Smooth muscle cell (in vitro differentiated cells): ENCODE measurements around the gene ZNF568. TPM values are rescaled to one million over a fixed set of nuclear protein-coding genes. Genes with fewer than 3 reads are reported as not detected.

Experiments used
- DNase-seq: peaks from one replicate; lab custom pipeline; 2025; ENCODE audit not compliant: unreplicated experiment; lab: John Stamatoyannopoulos, UW
- H2AFZ ChIP-seq: fragments of 200-600 bp; sonication (generic); 2 replicates; pipeline ENCODE4 v1.6.0; 2016; ENCODE audit warnings: antibody characterized with exemption, low read depth, mild to moderate bottlenecking
- H3F3A ChIP-seq: fragments of 200-600 bp; sonication (generic); 2 replicates; pipeline ENCODE4 v1.6.0; 2017; ENCODE audit warnings: antibody characterized with exemption, low read depth
- H3K27ac ChIP-seq: fragments of 200-600 bp; sonication (generic); 2 replicates; pipeline ENCODE4 v1.5.1; 2016; ENCODE audit warnings: low read depth, mild to moderate bottlenecking
- H3K27me3 ChIP-seq: fragments of 200-600 bp; sonication (generic); 2 replicates; pipeline ENCODE4 v1.6.1; 2016; ENCODE audit warnings: low read depth, mild to moderate bottlenecking
- H3K36me3 ChIP-seq: fragments of 200-600 bp; sonication (generic); 2 replicates; pipeline ENCODE4 v1.5.1; 2016; ENCODE audit warnings: low read depth
- H3K4me1 ChIP-seq: fragments of 200-600 bp; sonication (generic); 2 replicates; pipeline ENCODE4 v1.5.1; 2016; ENCODE audit warnings: low read depth
- H3K4me2 ChIP-seq: fragments of 200-600 bp; sonication (generic); 2 replicates; pipeline ENCODE4 v1.6.0; 2016; ENCODE audit warnings: mild to moderate bottlenecking
- H3K4me3 ChIP-seq: fragments of 200-600 bp; sonication (generic); 2 replicates; pipeline ENCODE4 v1.5.1; 2016; ENCODE audit warnings: mild to moderate bottlenecking
- H3K79me2 ChIP-seq: fragments of 200-600 bp; sonication (generic); 2 replicates; pipeline ENCODE4 v1.6.0; 2016; ENCODE audit warnings: low read depth, mild to moderate bottlenecking
- H3K9ac ChIP-seq: fragments of 200-600 bp; sonication (generic); 2 replicates; pipeline ENCODE4 v1.6.0; 2016; ENCODE audit warnings: low read depth
- H3K9me3 ChIP-seq: fragments of 200-600 bp; sonication (generic); replicated peaks from 2 replicates; pipeline ENCODE4 v1.5.1; 2016; ENCODE audit warnings: low read depth
- H4K20me1 ChIP-seq: fragments of 200-600 bp; sonication (generic); 2 replicates; pipeline ENCODE4 v1.6.0; 2016; ENCODE audit warnings: low read depth
- CTCF ChIP-seq: fragments of 200-600 bp; sonication (generic); IDR thresholded peaks from 2 replicates; pipeline ENCODE4 v1.5.1; 2017; ENCODE audit warnings: borderline replicate concordance, mild to moderate bottlenecking, antibody characterized with exemption; ENCODE audit not compliant: insufficient read depth, poor library complexity, severe bottlenecking
- WGBS: methylation state at CpG from one replicate; pipeline ENCODE4 v1.1.7; 2016; ENCODE audit warnings: low lambda C conversion rate; 5-methylcytosine and 5-hydroxymethylcytosine counted together
- polyA plus RNA-seq: library from polyadenylated mRNA; unstranded; fragments of >200 nt; fragmentation: Nextera tagmentation; extraction: Ambion mirVana; gene quantifications from 2 replicates; pipeline ENCODE4 v1.2.1, GENCODE V29; 2016
- total RNA-seq: library from RNA; depleted of rRNA; stranded (reverse); fragments of >200 nt; gene quantifications from 2 replicates; pipeline ENCODE4 v1.2.3, GENCODE V29; 2014

Gene ZNF568
- total and polyA plus RNA-seq, 2 experiments from 2014 or later = 4.3 to 5.8 TPM

DNA sequence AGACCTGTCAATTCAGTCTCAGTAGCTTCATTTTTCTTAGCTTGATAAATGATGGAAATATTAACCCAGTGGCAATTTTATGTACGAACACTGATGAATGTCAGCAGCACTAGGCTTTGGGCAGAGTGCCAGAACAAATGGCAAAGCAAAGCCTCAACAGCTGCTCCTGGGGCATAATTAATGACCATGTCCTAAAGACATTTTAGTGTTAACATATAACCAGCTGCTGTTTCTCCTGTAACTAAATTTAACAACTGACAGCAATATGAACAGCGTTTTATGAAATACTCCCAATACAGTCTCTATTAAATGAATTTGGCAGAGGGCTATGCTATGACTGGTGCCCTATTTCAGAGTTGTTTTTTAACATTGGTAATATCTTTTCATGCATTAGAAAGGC lies 47.1 kb downstream of the ZNF568 start:
- no peak overlapping the region for H2AFZ ChIP-seq
- no peaks in the 10 kb centered on the region for H3K4me1 ChIP-seq
- TF ChIP-seq CTCF = no peak
- H3K9ac ChIP-seq = no peak overlapping the region
- H3K27me3 ChIP-seq = no peaks in the 10 kb centered on the region
- H3F3A ChIP-seq = no peaks in the 10 kb centered on the region
- no peak overlapping the region for H3K27ac ChIP-seq
- no peak for DNase-seq
- H3K36me3 ChIP-seq = no peaks in the 10 kb centered on the region
- 84% methylated on average over 2 of the region's 2 CpGs for WGBS
- no peaks in the 10 kb centered on the region for H4K20me1 ChIP-seq
- peaks cover 26% of the 10 kb centered on the region for H3K9me3 ChIP-seq
- no peak overlapping the region for H3K4me3 ChIP-seq
- H3K79me2 ChIP-seq = no peaks in the 10 kb centered on the region
- H3K4me2 ChIP-seq = no peak overlapping the region

DNA sequence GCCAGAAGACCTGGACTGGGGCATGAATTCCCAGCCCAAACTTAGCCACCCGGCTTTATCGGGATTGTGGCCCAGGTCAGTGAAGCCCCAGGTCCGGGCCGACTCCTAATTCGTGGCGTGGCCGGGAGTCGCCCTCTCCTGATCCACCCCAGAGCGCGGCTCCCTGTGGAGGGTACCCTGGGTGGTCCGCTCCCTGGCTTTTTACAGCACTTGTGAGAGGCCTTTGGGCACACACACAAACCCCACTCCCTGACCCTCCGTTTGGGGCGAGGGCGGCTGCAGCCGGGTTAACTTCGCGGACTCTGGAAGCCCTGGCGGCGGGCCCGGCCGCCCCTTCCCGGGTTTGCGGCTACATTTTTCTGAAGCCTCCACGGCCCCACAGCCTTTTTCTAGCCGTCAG lies 56.4 kb downstream of the ZNF568 start:
- Histone ChIP-seq H3K79me2 (no peaks in the 10 kb centered on the region), H3K4me2 (no peak overlapping the region), H3F3A (no peaks in the 10 kb centered on the region), H3K27me3 (no peaks in the 10 kb centered on the region), H3K9me3 (peaks cover 24% of the 10 kb centered on the region), H3K4me3 (no peak overlapping the region), H3K9ac (no peak overlapping the region), H4K20me1 (no peaks in the 10 kb centered on the region), H3K27ac (no peak overlapping the region), H3K4me1 (no peaks in the 10 kb centered on the region), H3K36me3 (peaks cover 5% of the 10 kb centered on the region), H2AFZ (no peak overlapping the region)
- no peak for DNase-seq
- WGBS = 96% methylated on average over 24 of the region's 25 CpGs
- no peak for TF ChIP-seq CTCF

DNA sequence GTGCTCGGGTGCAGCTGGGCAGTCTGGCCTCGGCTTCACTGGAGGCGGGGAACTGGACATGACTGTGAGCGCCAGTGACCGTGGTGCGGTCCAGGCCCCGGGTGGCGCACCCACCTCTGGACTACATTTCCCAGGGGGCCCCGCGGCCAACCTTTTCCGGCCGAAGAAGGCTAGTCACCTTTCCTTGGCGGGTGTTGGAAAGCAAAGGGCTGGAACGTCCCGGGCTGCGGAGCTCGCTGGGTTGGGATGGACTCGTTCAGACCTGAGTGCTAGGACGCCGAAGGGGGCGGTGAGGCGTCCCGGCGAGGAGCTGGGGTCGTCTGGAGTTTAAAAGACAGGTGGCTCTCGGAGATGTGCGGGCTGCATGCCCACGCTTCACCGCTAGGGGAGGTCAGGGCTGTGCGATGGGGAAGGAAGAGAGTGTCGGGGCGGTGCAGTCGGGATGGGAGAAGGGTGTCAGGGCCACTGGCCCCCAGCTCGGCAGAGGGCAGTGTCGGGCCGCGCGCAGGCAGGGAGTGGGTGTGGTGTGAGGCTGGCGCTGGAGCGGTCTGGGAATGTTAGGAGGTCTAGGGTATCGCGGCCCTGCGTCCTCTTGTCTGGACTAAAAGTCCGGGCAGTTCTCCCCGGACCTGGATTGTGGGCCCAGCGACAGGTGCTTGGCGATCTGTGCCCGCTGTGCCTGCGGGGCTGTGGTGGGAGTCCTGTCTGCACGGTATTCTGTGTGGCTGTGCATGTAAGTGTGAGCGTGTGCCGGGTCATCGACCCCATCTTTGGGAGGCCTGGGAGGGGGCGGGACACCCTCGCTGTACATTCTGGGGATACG lies 57.1 kb downstream of the ZNF568 start:
- Histone ChIP-seq H3K9ac (no peak overlapping the region), H3K4me2 (no peak overlapping the region), H2AFZ (no peak overlapping the region), H3K27me3 (no peaks in the 10 kb centered on the region), H3K9me3 (peaks cover 28% of the 10 kb centered on the region), H3K4me1 (no peaks in the 10 kb centered on the region), H3F3A (no peaks in the 10 kb centered on the region), H3K36me3 (peaks cover 5% of the 10 kb centered on the region), H3K27ac (no peak overlapping the region), H3K4me3 (no peak overlapping the region), H3K79me2 (no peaks in the 10 kb centered on the region), H4K20me1 (no peaks in the 10 kb centered on the region)
- no peak for TF ChIP-seq CTCF
- DNase-seq = no peak
- 95% methylated on average over 50 of the region's 56 CpGs for WGBS

DNA sequence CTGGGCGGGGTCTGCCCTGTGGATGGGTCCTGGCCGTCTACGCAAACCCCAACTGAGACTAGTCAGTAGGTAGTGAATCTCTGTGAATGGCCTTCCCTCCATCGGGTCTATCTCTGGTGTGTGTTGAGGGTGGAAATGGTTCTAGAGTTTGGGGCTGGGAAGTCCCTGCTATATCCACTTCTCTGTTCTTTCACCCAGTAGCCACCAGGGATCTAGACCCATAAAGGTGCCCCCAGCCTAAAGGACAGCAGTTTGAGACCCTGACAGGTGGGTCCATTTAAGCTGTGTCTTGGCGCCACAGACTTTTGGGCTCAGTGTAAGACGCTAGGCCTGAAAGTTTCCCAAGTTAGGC lies 57.7 kb downstream of the ZNF568 start:
- Histone ChIP-seq H3K27me3 (no peaks in the 10 kb centered on the region), H3K36me3 (peaks cover 5% of the 10 kb centered on the region), H3K79me2 (no peaks in the 10 kb centered on the region), H3K4me3 (no peak overlapping the region), H2AFZ (no peak overlapping the region), H3K4me2 (no peak overlapping the region), H3K9ac (no peak overlapping the region), H3K27ac (no peak overlapping the region), H3K9me3 (peaks cover 28% of the 10 kb centered on the region), H4K20me1 (no peaks in the 10 kb centered on the region), H3F3A (no peaks in the 10 kb centered on the region), H3K4me1 (no peaks in the 10 kb centered on the region)
- no peak for TF ChIP-seq CTCF
- 90% methylated on average over 6 of the region's 6 CpGs for WGBS
- no peak for DNase-seq
